GM12891 (cell line): ENCODE results near the gene CCL14.

ENCODE experiments used
- POLR2A ChIP-seq: IDR thresholded peaks from 2 replicates; pipeline ENCODE4 v1.6.1; 2011; ENCODE audit warnings: low read depth, low read length, control low read depth
- POLR2AphosphoS5 ChIP-seq: IDR thresholded peaks from 2 replicates; pipeline ENCODE4 v1.6.1; 2011; ENCODE audit warnings: low read depth, low read length, control low read depth
- SPI1 ChIP-seq: IDR thresholded peaks from 2 replicates; pipeline ENCODE4 v1.6.1; 2011; ENCODE audit warnings: low read depth, low read length, control low read depth
- TAF1 ChIP-seq: IDR thresholded peaks from 2 replicates; pipeline ENCODE4 v1.6.1; 2011; ENCODE audit warnings: low read depth, low read length, control low read depth

GRCh38 chr17:36001862-36002603 lies 15.5 kb upstream of the CCL14 start:
- TF ChIP-seq POLR2AphosphoS5 = no peak
- no peak for TF ChIP-seq POLR2A
- TF ChIP-seq TAF1 = no peak
- TF ChIP-seq SPI1 = no peak
